M059J (cell line): Measurements from ENCODE around the gene CLEC16A. TPM values are rescaled to one million over a fixed set of nuclear protein-coding genes. Genes with fewer than 3 reads are reported as not detected.

Source experiments
- DNase-seq: peaks from one replicate; pipeline ENCODE4 v3.0.0-alpha.2; 2012; ENCODE audit warnings: low read depth
- total RNA-seq: library from RNA; depleted of rRNA; stranded (reverse); fragments of >200 nt; shearing (Covaris generic); gene quantifications from 2 replicates; pipeline ENCODE4 v1.2.3, GENCODE V29; 2014

Gene CLEC16A
- total RNA-seq, 1 experiment from 2014 or later = 15.6 TPM

DNA sequence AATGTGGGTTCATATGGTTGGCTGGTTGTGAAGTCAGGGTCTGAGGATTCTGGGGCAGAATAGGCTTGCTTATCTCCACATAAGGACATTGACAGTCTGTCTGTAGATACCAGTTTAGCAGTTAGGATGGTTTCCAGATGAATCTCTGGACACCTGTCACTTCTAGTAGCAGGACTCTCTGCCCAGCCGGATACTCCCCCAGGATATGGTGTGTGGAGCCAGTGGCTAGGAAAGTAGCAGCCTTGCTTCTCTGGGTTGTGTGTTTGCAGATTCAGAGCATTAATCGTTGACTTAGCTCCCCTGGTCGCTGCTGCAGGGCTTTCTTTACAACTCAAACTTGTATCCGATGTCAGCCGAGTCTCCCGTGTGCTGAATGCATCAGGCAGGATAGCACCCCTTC is 45.2 kb downstream of the CLEC16A start:
- DNase-seq = no peak

- DNase-seq = no peak
These were observed 46.0 kb downstream of the CLEC16A start for GRCh38 chr16:10990378-10990777.

DNA sequence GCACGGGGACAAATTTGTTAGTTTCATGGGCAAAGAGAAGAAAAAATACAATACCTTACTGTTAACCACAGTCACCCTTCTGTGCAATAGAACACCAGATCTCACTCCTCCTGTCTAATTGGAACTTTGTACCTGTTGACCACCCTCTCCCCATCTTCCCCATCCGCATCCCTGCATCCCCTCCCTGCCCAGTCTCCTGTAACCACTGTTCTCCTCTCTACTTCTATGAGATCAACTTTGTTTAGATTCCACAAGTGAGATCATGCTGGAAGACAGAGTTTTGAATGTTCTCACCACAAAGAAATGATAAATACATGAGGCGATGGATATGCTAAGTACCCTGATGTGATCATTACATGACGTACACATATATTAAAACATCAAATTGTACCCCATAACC is 47.7 kb downstream of the CLEC16A start:
- peak; percentile 85 for DNase-seq

GRCh38 chr16:10992797-10993196 is 48.4 kb downstream of the CLEC16A start:
- peak; percentile 90 for DNase-seq

GRCh38 chr16:10993649-10994048 is 49.3 kb downstream of the CLEC16A start:
- DNase-seq = no peak

DNA sequence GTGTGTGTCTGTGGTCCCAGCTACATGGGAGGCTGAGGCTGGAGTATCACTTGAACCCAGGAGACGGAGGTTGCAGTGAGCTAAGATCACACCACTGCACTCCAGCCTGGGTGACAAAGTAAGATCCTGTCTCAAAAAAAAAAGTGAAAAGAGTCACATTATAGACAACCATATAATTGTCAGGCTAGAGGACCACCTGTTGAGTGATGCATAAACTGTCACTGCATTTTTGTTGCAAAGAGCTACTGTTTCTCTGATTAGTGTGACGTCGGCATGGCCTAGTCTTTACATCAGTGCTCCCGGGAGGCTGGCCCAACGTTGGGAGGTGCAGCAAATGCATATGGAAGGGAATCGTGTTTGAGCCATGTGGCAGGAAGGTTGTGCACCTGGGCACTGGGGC is 50.2 kb downstream of the CLEC16A start:
- no peak for DNase-seq

- no peak for DNase-seq
These were observed 51.2 kb downstream of the CLEC16A start for GRCh38 chr16:10995565-10995964.

DNA sequence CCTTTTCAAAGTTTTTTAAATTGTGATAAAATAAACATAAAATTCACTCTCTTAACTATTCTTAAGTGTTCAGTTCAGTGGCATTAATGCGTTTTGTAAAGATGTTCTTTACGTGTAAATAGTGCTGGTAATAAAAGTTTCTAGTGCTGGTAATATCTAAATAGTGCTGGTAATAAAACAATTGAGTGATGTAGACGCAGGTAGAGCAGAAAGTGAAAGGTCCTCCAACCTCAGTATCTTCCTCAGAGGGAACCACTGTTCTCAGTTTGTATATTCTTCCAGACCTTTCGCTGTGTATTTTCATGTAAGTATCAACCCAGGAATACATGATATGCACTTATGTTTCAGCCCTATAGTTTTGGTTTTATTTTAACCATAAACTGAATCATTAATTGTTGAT is 53.1 kb downstream of the CLEC16A start:
- no peak for DNase-seq

DNA sequence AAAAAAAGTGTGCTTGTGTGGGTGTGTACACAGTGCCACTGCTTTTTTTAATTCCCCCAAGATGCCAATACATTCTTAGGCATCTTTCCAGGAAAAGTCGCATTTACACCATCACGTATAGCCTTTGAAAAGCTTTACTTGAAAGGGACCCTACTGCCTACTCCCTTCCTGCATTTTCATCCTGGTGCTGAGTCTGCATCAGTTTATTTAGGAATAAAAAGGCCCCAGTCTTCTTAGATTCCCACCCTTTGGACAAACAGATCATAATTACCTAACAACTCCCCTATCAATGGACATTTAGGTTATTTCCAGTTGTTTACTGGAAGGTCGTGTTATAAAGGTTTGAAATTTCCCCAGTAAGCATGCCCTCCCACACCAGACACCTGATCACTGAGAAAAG is 54.9 kb downstream of the CLEC16A start:
- no peak for DNase-seq

DNA sequence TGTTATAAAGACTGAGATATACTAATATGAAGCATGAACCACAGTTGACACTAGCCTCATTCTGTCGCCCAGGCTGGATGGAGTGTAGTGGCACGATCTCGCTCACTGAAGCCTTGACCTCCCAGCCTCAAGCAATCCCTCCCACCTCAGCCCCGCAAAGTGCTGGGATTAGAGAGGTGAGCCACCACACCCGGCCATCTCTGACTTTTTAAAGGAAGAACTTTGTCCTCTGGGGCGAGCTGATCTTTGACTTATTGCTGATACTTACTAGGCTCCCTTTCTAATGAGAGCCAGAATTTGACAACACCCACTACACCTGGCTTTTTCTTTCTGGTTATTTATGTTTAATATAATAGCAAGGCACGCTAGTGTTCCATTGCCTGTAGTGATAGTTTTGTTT is 57.2 kb downstream of the CLEC16A start:
- DNase-seq = no peak

- no peak for DNase-seq
These were observed 58.8 kb downstream of the CLEC16A start for GRCh38 chr16:11003141-11003540.

GRCh38 chr16:11004351-11004750 is 60.0 kb downstream of the CLEC16A start:
- peak; percentile 57 for DNase-seq

DNA sequence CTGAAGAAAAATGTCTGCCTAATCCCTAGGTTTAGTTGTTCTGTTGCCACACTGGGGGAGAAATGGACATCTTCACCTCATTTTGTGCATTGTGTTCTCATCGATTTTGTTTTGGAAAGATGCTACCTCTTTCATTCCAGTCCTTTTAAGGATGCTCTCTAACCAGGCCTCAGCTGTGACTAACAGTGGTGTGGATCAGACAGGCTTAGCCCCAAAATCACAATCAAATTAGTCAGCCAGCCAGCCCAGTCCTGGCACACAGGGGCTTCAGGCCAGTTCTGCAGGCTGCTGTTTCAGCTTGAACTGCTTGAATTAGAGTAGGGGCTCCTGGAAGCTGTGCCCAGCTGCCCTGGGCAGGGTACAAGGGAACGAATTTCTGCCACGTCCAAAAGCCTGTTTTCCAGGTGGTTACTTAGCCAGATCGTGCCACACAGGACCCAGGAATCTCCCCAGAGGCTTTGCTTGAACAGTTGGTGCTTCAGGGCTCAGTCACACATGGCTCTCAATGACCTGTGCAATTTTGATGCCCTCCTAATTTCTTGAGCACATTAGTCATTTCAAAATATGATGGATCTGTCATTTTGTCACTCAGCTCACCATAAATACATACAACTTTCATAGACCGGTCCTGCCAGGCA is 60.7 kb downstream of the CLEC16A start:
- peak; percentile 76 for DNase-seq

- peak; percentile 45 for DNase-seq
These were observed 61.2 kb downstream of the CLEC16A start for GRCh38 chr16:11005611-11005975.

- DNase-seq = peak; percentile 26
These were observed 62.3 kb downstream of the CLEC16A start for GRCh38 chr16:11006656-11007055.

DNA sequence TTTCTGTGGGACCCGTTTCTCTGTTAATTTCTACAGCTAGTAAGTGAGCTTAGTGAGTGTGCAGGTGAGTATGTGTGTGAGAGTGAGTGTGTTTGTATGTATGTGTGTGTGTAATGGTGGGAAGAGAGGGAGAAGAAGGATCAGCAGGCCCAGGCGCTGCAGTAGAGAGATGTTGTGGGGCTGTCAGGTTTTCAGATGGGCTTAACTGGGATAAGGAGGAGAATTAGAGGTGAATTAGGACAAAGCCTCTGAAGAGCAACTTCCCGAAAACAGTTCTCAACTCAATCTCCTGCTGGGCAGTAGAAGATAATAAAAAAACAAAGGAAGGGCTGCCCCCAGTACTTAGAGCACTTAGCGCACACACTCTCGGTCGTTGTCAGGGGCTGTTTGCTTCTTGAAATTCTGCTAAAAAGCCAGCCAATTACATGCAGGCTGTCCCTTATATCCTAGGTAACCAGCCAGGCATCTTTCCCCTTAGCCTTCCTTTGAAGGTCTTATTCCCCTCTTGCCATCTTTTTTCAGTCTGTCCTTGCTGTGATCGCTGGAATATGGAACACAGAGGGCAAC is 63.4 kb downstream of the CLEC16A start:
- no peak for DNase-seq

DNA sequence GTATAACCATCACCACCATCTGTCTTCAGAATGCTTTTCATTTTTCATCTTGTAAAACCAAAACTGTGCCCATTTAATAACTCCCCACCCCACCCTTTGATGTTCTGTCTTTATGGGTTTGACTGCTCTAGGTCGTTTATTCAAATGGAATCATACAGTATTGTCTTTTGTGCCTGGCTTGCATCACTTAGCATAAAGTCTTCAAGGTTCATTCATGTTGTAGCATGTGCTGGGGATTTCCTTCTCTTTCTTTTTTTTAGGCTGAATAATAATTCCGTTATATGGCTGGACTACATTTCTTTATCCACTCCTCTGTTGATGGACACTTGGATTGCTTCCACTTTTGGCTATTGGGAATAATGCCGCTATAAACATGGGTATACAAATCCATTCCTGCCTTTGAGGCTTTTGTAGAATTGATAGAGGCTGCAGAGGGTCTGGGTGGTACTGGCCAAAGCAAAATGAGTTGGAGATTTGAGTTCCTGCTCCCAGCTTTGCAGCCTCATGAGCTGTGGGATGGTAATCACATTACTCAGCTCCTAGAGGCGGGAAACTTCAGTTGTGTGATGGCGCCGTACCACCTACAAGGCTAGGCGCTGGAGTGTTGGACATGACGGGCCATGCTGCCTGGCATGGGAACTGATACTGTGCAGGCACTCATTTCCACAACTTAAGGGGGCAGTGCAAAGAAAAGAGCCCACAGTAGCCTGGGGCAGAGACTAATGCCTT is 64.8 kb downstream of the CLEC16A start:
- DNase-seq = peak; percentile 13

GRCh38 chr16:11010575-11011221 is 66.3 kb downstream of the CLEC16A start:
- no peak for DNase-seq

- no peak for DNase-seq
These were observed 67.0 kb downstream of the CLEC16A start for GRCh38 chr16:11011326-11011725.

DNA sequence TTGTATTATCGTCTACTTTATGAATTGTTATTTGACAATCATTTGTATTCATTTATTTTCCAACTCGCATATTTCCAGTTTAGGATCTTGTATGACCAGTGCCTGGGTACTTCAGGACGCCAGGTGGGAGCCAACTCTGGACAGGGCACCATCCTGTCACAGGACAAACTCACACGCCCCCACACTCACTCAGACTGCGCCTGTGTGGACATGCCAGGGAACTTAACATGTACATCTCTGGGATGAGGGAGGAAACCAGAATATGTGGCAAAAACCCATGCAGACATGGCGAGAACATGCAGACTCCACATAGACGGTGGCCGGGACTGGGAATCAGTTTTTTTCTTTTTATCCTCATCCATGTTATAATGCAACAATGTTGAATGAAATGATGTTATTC is 68.5 kb downstream of the CLEC16A start:
- no peak for DNase-seq

- DNase-seq = no peak
These were observed 69.8 kb downstream of the CLEC16A start for GRCh38 chr16:11014136-11014535.

DNA sequence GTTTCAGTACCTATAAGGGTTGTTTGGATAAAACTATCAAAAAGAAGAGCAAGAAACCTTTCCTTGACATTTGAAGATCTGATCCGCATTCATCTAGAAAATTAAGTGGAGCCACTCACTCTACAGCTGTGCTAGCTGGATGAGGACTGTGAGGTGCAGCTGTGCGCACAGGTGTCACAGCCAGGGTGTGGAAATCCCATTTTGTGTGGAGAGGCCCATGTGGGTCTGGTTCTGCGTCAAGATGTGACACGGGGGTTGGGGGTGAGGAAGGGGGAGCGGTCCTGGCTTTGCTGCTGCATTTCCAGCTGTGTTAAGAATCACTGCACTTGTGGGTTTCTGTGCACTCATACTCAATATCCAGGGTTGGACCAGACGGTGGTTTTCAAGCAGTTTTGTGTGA is 70.7 kb downstream of the CLEC16A start:
- DNase-seq = no peak

DNA sequence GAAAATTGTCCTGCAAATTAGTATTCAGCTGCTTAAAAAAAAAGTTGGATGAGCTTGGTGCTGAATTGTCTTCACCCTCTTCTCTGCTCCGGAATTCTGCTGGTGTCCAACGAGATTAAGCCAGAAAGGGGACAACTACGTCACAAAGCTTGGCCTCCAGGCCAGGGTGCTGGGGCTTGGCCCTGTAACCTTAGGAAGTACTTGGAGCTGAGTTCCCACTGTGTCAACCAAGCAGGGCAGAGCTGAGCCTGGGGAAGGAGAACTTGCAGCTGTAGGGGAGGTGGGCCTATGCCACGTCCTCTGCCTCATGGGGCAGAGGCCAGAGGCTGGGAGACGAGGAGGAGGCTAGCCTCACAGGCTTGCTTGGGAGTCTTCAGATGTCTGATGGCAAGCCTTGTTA is 71.2 kb downstream of the CLEC16A start:
- DNase-seq = no peak
